Trophoblast cell (in vitro differentiated cells and primary cell): ENCODE measurements around the gene EMC1.
"Not testable (repeated sequence)": the region's sequence is repeated elsewhere in the genome, so short reads cannot be mapped to it uniquely, and the experiment has no call there.

ENCODE experiments used
- DNase-seq, 2 donors: peaks; one replicate each; pipeline ENCODE4 v3.0.0-alpha.2; 2016
- H2AFZ ChIP-seq: 2 replicates; pipeline ENCODE4 v1.6.1; 2013; ENCODE audit warnings: low read length, moderate library complexity, mild to moderate bottlenecking; ENCODE audit not compliant: insufficient read depth, poor library complexity
- H2AK5ac ChIP-seq: 2 replicates; pipeline ENCODE4 v1.6.1; 2013; ENCODE audit warnings: mild to moderate bottlenecking, low read length
- H2BK120ac ChIP-seq: 2 replicates; pipeline ENCODE4 v1.6.1; 2013; ENCODE audit warnings: low read length, mild to moderate bottlenecking, moderate library complexity; ENCODE audit not compliant: insufficient read depth, poor library complexity
- H2BK12ac ChIP-seq: 2 replicates; pipeline ENCODE4 v1.6.1; 2013; ENCODE audit warnings: mild to moderate bottlenecking, low read length, moderate library complexity
- H2BK5ac ChIP-seq: 2 replicates; pipeline ENCODE4 v1.6.1; 2013; ENCODE audit warnings: low read length, low read depth, moderate library complexity, mild to moderate bottlenecking; ENCODE audit not compliant: poor library complexity
- H3K14ac ChIP-seq: 2 replicates; pipeline ENCODE4 v1.6.1; 2013; ENCODE audit warnings: mild to moderate bottlenecking, low read length
- H3K18ac ChIP-seq: 2 replicates; pipeline ENCODE4 v1.6.1; 2013; ENCODE audit warnings: mild to moderate bottlenecking, low read length
- H3K23ac ChIP-seq: 2 replicates; pipeline ENCODE4 v1.6.1; 2013; ENCODE audit warnings: low read length
- H3K27ac ChIP-seq: 2 replicates; pipeline ENCODE4 v1.5.1; 2013; ENCODE audit warnings: low read depth, mild to moderate bottlenecking, inconsistent platforms, low read length, moderate library complexity
- H3K27me3 ChIP-seq: 2 replicates; pipeline ENCODE4 v1.6.1; 2013; ENCODE audit warnings: inconsistent platforms, mild to moderate bottlenecking, low read length, moderate library complexity; ENCODE audit not compliant: insufficient read depth
- H3K36me3 ChIP-seq, 2 experiments: 1 replicate in 1 of 2; 2 replicates in 1 of 2; pipeline ENCODE4 v1.6.1; 2013; ENCODE audit warnings: low read length in 2 of 2, mild to moderate bottlenecking in 2 of 2, moderate library complexity in 1 of 2; ENCODE audit not compliant: insufficient read depth in 2 of 2, control insufficient read depth in 1 of 2
- H3K4ac ChIP-seq: 2 replicates; pipeline ENCODE4 v1.6.1; 2013; ENCODE audit warnings: low read depth, mild to moderate bottlenecking, low read length, moderate library complexity
- H3K4me1 ChIP-seq, 2 experiments: 1 replicate in 1 of 2; 2 replicates in 1 of 2; pipeline ENCODE4 v1.6.1; 2013; ENCODE audit warnings: low read length in 2 of 2, mild to moderate bottlenecking in 2 of 2, moderate library complexity in 1 of 2; ENCODE audit not compliant: insufficient read depth in 2 of 2, control insufficient read depth in 1 of 2
- H3K4me2 ChIP-seq: 2 replicates; pipeline ENCODE4 v1.6.1; 2013; ENCODE audit warnings: inconsistent platforms, mild to moderate bottlenecking, low read length, moderate library complexity
- H3K4me3 ChIP-seq: 2 replicates; pipeline ENCODE4 v1.5.1; 2013; ENCODE audit warnings: mild to moderate bottlenecking, low read depth, low read length, inconsistent platforms
- H3K79me1 ChIP-seq: one replicate; pipeline ENCODE4 v1.6.1; 2013; ENCODE audit warnings: low read length
- H3K79me2 ChIP-seq: 2 replicates; pipeline ENCODE4 v1.6.1; 2013; ENCODE audit warnings: low read length, mild to moderate bottlenecking; ENCODE audit not compliant: control insufficient read depth, insufficient read depth, poor library complexity
- H3K9ac ChIP-seq: 2 replicates; pipeline ENCODE4 v1.6.1; 2013; ENCODE audit warnings: mild to moderate bottlenecking, low read length
- H3K9me3 ChIP-seq: 2 replicates; pipeline ENCODE4 v1.6.1; 2013; ENCODE audit warnings: low read depth, mild to moderate bottlenecking, control low read depth, inconsistent platforms, low read length; ENCODE audit not compliant: insufficient read depth
- H4K12ac ChIP-seq: 2 replicates; pipeline ENCODE4 v1.6.1; 2013; ENCODE audit warnings: low read depth, mild to moderate bottlenecking, low read length, moderate library complexity
- H4K8ac ChIP-seq: 2 replicates; pipeline ENCODE4 v1.6.1; 2013; ENCODE audit warnings: low read depth, mild to moderate bottlenecking, low read length, moderate library complexity
- H4K91ac ChIP-seq: one replicate; pipeline ENCODE4 v1.6.1; 2013; ENCODE audit warnings: low read depth, mild to moderate bottlenecking, low read length, moderate library complexity
- WGBS: extraction: QIAGEN DNeasy Blood & Tissue Kit; methylation state at CpG from one replicate; pipeline ENCODE4 v1.1.7; 2013; ENCODE audit warnings: missing lambda C conversion rate; ENCODE audit not compliant: insufficient read length, insufficient coverage; ENCODE audit errors: extremely low coverage; 5-methylcytosine and 5-hydroxymethylcytosine counted together

The EMC1 gene

GRCh38 chr1:19288324-19289241 lies 37.3 kb upstream of the EMC1 start, which contains the start of gene AKR7A3:
Gene AKR7A3, minus strand, starts transcription at chr1:19288770. Its CDS starts 61 bp downstream, at chr1:19288709.
- H2AK5ac ChIP-seq, H2BK12ac ChIP-seq, H3K36me3 ChIP-seq, H4K91ac ChIP-seq, H3K9me3 ChIP-seq, H4K8ac ChIP-seq, H2BK5ac ChIP-seq, H3K27me3 ChIP-seq, H3K79me2 ChIP-seq, H3K23ac ChIP-seq, H3K79me1 ChIP-seq, H3K18ac ChIP-seq, H3K4me1 ChIP-seq, H4K12ac ChIP-seq, H3K9ac ChIP-seq, H2BK120ac ChIP-seq, H2AFZ ChIP-seq, H3K4ac ChIP-seq, H3K27ac ChIP-seq, H3K14ac ChIP-seq: not testable (repeated sequence)
- WGBS: no CpG with 5 or more reads among the region's 82 CpGs
- H3K4me3 ChIP-seq: peak within 1 kb of the TSS; percentile 41
- H3K4me2 ChIP-seq: peak within 1 kb of the TSS; percentile 61
- DNase-seq: peak in 1 of 2 donors; percentile 39

- Histone ChIP-seq H3K9ac (no peak overlapping the region), H2AK5ac (no peak overlapping the region), H2AFZ (no peak overlapping the region), H3K23ac (no peak overlapping the region), H3K4ac (no peak overlapping the region), H3K14ac (no peak overlapping the region), H2BK5ac (no peak overlapping the region), H3K79me1 (no peaks in the 10 kb centered on the region), H3K18ac (no peak overlapping the region), H3K9me3 (peaks cover 2% of the 10 kb centered on the region), H4K12ac (no peak overlapping the region), H2BK120ac (no peak overlapping the region), H3K27me3 (no peaks in the 10 kb centered on the region), H3K36me3 (peaks cover 0 to 5% of the 10 kb centered on the region in 2 experiments), H4K91ac (no peak overlapping the region), H4K8ac (no peak overlapping the region), H3K4me2 (no peak overlapping the region), H3K79me2 (no peaks in the 10 kb centered on the region), H3K4me1 (peaks cover 3 to 4% of the 10 kb centered on the region in 2 experiments), H3K27ac (no peak overlapping the region), H2BK12ac (no peak overlapping the region), H3K4me3 (no peak overlapping the region)
- no peak for DNase-seq
- WGBS: no CpG with 5 or more reads among the region's 13 CpGs
Measured at GRCh38 chr1:19287436-19288185, 36.3 kb upstream of the EMC1 start.

GRCh38 chr1:19285807-19286206 lies 34.5 kb upstream of the EMC1 start:
- H3K14ac ChIP-seq, H3K4ac ChIP-seq, H3K27ac ChIP-seq, DNase-seq, H4K12ac ChIP-seq, H3K36me3 ChIP-seq, H3K4me2 ChIP-seq, H2BK12ac ChIP-seq, H3K18ac ChIP-seq, H3K9me3 ChIP-seq, H3K79me2 ChIP-seq, H3K4me1 ChIP-seq, H3K9ac ChIP-seq, H4K8ac ChIP-seq, H4K91ac ChIP-seq, H3K79me1 ChIP-seq, H3K23ac ChIP-seq, H2AFZ ChIP-seq, H3K27me3 ChIP-seq, H2BK120ac ChIP-seq, H2AK5ac ChIP-seq, H3K4me3 ChIP-seq, H2BK5ac ChIP-seq: not testable (repeated sequence)
- WGBS: no CpG with 5 or more reads among the region's 3 CpGs

- not testable (repeated sequence) for H3K79me2 ChIP-seq, H3K4me2 ChIP-seq, H2BK120ac ChIP-seq, H3K4me1 ChIP-seq, H3K14ac ChIP-seq, H4K91ac ChIP-seq, H3K36me3 ChIP-seq, H3K4ac ChIP-seq, H3K9me3 ChIP-seq, H4K12ac ChIP-seq, H2AFZ ChIP-seq, H3K27ac ChIP-seq, DNase-seq, H2BK12ac ChIP-seq, H3K27me3 ChIP-seq, H2AK5ac ChIP-seq, H3K23ac ChIP-seq, H4K8ac ChIP-seq, H3K18ac ChIP-seq, H3K9ac ChIP-seq, H3K4me3 ChIP-seq, H2BK5ac ChIP-seq, H3K79me1 ChIP-seq
- WGBS: no CpG with 5 or more reads among the region's 3 CpGs
Measured at GRCh38 chr1:19285366-19285765, 34.0 kb upstream of the EMC1 start.
